ENCODE data around the gene KCNMA1. TPM values are rescaled to one million over a fixed set of nuclear protein-coding genes. Genes with fewer than 3 reads are reported as not detected.

KCNMA1 gene
- total RNA-seq, 4 donors from 2014 or later: 68.4 to 170 (median 119) TPM

GRCh38 chr10:77478247-77478961, 159.2 kb downstream of the KCNMA1 start:
- 63 to 85% methylated on average over 2 to 4 of the region's 4 CpGs for WGBS, 2 donors (ENCODE audit: low coverage in 1 of 2)
- in situ Hi-C loops (cut with MboI; ENCODE audit: low pct_ligation_motif_present in 1 of 4, low pct_unique_long_range_greater_than_20kb in 1 of 4, low sequenced_read_pairs in 3 of 4) (no loop called here), intact Hi-C loops (cut with DNase I; ENCODE audit: low total_unique reads) (no loop called here)
- DNase-seq: no peak
- Histone ChIP-seq H3K9me3 (no peaks in the 10 kb centered on the region), H3K4me1 (peaks cover 21 to 53% (median 29%) of the 10 kb centered on the region in 4 donors), H3K27me3 (no peaks in the 10 kb centered on the region), H3K36me3 (no peaks in the 10 kb centered on the region), H3K27ac (peak overlapping the region; percentile 2 to 74 (median 56)), H3K4me3 (no peak overlapping the region)
- TF ChIP-seq POLR2AphosphoS5 (IDR thresholded peaks at IDR 0.05) (peak in 1 of 3 donors; percentile 12), EP300 (IDR thresholded peaks at IDR 0.05; ENCODE audit: low read depth) (no peak), POLR2A (IDR thresholded peaks at IDR 0.05) (no peak), CTCF (IDR thresholded peaks at IDR 0.05) (no peak)

- 80 to 90% methylated on average over 1 of the region's 1 CpG for WGBS, 2 donors (ENCODE audit: low coverage in 1 of 2)
- no peak for DNase-seq
These were observed 162.1 kb downstream of the KCNMA1 start for GRCh38 chr10:77475522-77475921.

GRCh38 chr10:77474939-77475338, 162.7 kb downstream of the KCNMA1 start:
- TF ChIP-seq CTCF (IDR thresholded peaks at IDR 0.05) (no peak), EP300 (IDR thresholded peaks at IDR 0.05; ENCODE audit: low read depth) (no peak), POLR2A (IDR thresholded peaks at IDR 0.05) (no peak), POLR2AphosphoS5 (IDR thresholded peaks at IDR 0.05) (no peak)
- Histone ChIP-seq H3K27ac (no peak overlapping the region), H3K27me3 (no peaks in the 10 kb centered on the region), H3K9me3 (no peaks in the 10 kb centered on the region), H3K36me3 (no peaks in the 10 kb centered on the region), H3K4me1 (peaks cover 14 to 33% (median 22%) of the 10 kb centered on the region in 4 donors), H3K4me3 (no peak overlapping the region)
- intact Hi-C loops (cut with DNase I; ENCODE audit: low total_unique reads): no loop called here
- WGBS, 2 donors (ENCODE audit: low coverage in 1 of 2): 87% methylated on average over 5 of the region's 5 CpGs; no CpG with 5 or more reads in 1 of the 2 donors
- DNase-seq: no peak
- in situ Hi-C loops (cut with MboI; ENCODE audit: low pct_ligation_motif_present in 1 of 4, low pct_unique_long_range_greater_than_20kb in 1 of 4, low sequenced_read_pairs in 3 of 4): no loop called here

More at GRCh38 chr10:77475522-77475921, 162.1 kb downstream of the KCNMA1 start:
- Histone ChIP-seq H3K4me1 (peaks cover 18 to 38% (median 25%) of the 10 kb centered on the region in 4 donors), H3K36me3 (no peaks in the 10 kb centered on the region), H3K9me3 (no peaks in the 10 kb centered on the region), H3K27me3 (no peaks in the 10 kb centered on the region), H3K4me3 (no peak overlapping the region), H3K27ac (no peak overlapping the region)
- in situ Hi-C loops (cut with MboI; ENCODE audit: low pct_ligation_motif_present in 1 of 4, low pct_unique_long_range_greater_than_20kb in 1 of 4, low sequenced_read_pairs in 3 of 4): no loop called here
- intact Hi-C loops (cut with DNase I; ENCODE audit: low total_unique reads): no loop called here
- TF ChIP-seq POLR2AphosphoS5 (IDR thresholded peaks at IDR 0.05) (no peak), EP300 (IDR thresholded peaks at IDR 0.05; ENCODE audit: low read depth) (no peak), POLR2A (IDR thresholded peaks at IDR 0.05) (no peak), CTCF (IDR thresholded peaks at IDR 0.05) (no peak)

- Histone ChIP-seq H3K27me3 (no peaks in the 10 kb centered on the region), H3K36me3 (no peaks in the 10 kb centered on the region), H3K9me3 (no peaks in the 10 kb centered on the region), H3K27ac (no peak overlapping the region), H3K4me1 (peaks cover 8 to 28% (median 18%) of the 10 kb centered on the region in 4 donors), H3K4me3 (no peak overlapping the region)
- TF ChIP-seq POLR2A (IDR thresholded peaks at IDR 0.05) (no peak), EP300 (IDR thresholded peaks at IDR 0.05; ENCODE audit: low read depth) (no peak), CTCF (IDR thresholded peaks at IDR 0.05) (no peak), POLR2AphosphoS5 (IDR thresholded peaks at IDR 0.05) (no peak)
- in situ Hi-C loops (cut with MboI; ENCODE audit: low pct_ligation_motif_present in 1 of 4, low pct_unique_long_range_greater_than_20kb in 1 of 4, low sequenced_read_pairs in 3 of 4) (no loop called here), intact Hi-C loops (cut with DNase I; ENCODE audit: low total_unique reads) (no loop called here)
- DNase-seq: peak; percentile 63
- 36 to 66% methylated on average over 5 to 7 of the region's 7 CpGs for WGBS, 2 donors (ENCODE audit: low coverage in 1 of 2)
These were observed 163.2 kb downstream of the KCNMA1 start for GRCh38 chr10:77474386-77474785.
